ENCODE data around the gene GTF3A. TPM values are rescaled to one million over a fixed set of nuclear protein-coding genes. Genes with fewer than 3 reads are reported as not detected.

The GTF3A gene
- total and polyA plus RNA-seq, 9 of the 15 experiments (the other 6 are each of a cell fraction or from before 2014, with no cell fraction given): 47.5 to 303 (median 174) TPM

- TF ChIP-seq MYNN (IDR thresholded peaks at IDR 0.05): no peak
- TF ChIP-seq MYNN (CRISPR knock-in tag; IDR thresholded peaks at IDR 0.05): no peak
- no peak for TF ChIP-seq ZNF133 (CRISPR knock-in tag; IDR thresholded peaks at IDR 0.05)
- no peak for TF ChIP-seq NR2F6 (CRISPR knock-in tag; IDR thresholded peaks at IDR 0.05)
Observed at GRCh38 chr13:27428160-27428559, 3.7 kb downstream of the GTF3A start (continued).

DNA sequence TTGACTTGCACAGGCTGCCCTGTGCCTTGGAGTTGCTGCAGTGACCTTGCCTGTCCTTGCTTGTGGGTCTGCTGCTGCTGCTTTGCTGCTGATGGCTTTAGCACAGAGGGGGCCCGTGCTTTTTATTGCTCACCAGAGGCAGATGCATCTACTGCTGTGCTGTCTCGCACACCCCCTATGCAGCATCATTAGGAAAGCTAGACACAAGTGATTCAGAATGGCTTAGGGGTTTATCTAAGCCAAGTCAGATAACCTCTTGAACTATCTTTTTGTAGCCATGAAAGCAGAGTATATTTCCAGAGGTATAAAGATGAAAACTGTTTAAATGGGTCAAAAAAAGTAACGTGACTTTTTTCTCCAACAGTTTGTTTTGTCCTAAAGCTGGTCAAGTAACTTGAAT is 7.8 kb downstream of the GTF3A start:
- Histone ChIP-seq H4K20me1 (replicated peaks; ENCODE audit: control insufficient read depth, insufficient read depth, low read length) (peaks cover 7% of the 10 kb centered on the region; the same call in 1 of the 2 replicates), H2AFZ (ENCODE audit: low read depth, low read length) (no peak overlapping the region), H3K36me3 (ENCODE audit: control insufficient read depth, insufficient read depth, low read length) (peaks cover 92% of the 10 kb centered on the region), H3K79me2 (ENCODE audit: control insufficient read depth, insufficient read depth, low read length) (peaks cover 29% of the 10 kb centered on the region), H3K4me3 (no peak overlapping the region), H3K27me3 (ENCODE audit: control insufficient read depth in 2 of 2, insufficient read depth in 2 of 2, low read length in 2 of 2) (no peaks in the 10 kb centered on the region), H3K4me1 (replicated peaks in 1 of 2; ENCODE audit: control insufficient read depth in 2 of 2, insufficient read depth in 2 of 2, low read length in 2 of 2) (peaks cover 13 to 14% of the 10 kb centered on the region in 2 experiments), H3K9ac (ENCODE audit: insufficient read depth in 1 of 2, low read depth in 2 of 2, low read length in 2 of 2) (no peak overlapping the region), H3K27ac (ENCODE audit: extremely low read depth, low read depth, low read length) (no peak overlapping the region), H3K4me2 (ENCODE audit: insufficient read depth, low read length) (no peak overlapping the region), H3K9me1 (ENCODE audit: control insufficient read depth, insufficient read depth, low read length) (no peaks in the 10 kb centered on the region), H3K9me3 (replicated peaks; ENCODE audit: control insufficient read depth, insufficient read depth, low read depth, low read length) (no peaks in the 10 kb centered on the region)
- DNase-seq (ENCODE audit: extremely low read depth in 1 of 4, low spot score in 3 of 4) (no peak), FAIRE-seq (no peak), ATAC-seq (no peak)
- intact Hi-C loops (cut with micrococcal nuclease) (no loop called here), in situ Hi-C loops (cut with MboI) (no loop called here)
- 87% methylated on average over 2 of the region's 3 CpGs for WGBS (ENCODE audit: insufficient coverage, low coverage, missing lambda C conversion rate)
- CTCF ChIA-PET (ENCODE audit: low intra/inter-chr PET ratio): no interaction called here
- POLR2A ChIA-PET: interaction anchor here (0.6 to 0.7 kb wide), 3 partner anchors 10 to 22 kb away, joined by 3 to 4 read pairs (median 3); no protein-coding TSS in a partner anchor
- no peak for TF ChIP-seq ZNF354B (CRISPR knock-in tag; IDR thresholded peaks at IDR 0.05)
- TF ChIP-seq ERF (CRISPR knock-in tag; IDR thresholded peaks at IDR 0.05): no peak
- no peak for TF ChIP-seq MGA (IDR thresholded peaks at IDR 0.05)
- TF ChIP-seq MCM5 (IDR thresholded peaks at IDR 0.05; ENCODE audit: low read depth): no peak
- no peak for TF ChIP-seq NR2F6 (CRISPR knock-in tag; IDR thresholded peaks at IDR 0.05)
- no TSS peak for BruUV-seq (replicated peaks)

All from K562 (cell line).